Psoas muscle (tissue), 8 donors: ENCODE data around the gene SIT1. TPM values are rescaled to one million over a fixed set of nuclear protein-coding genes. Genes with fewer than 3 reads are reported as not detected.

Experiments used
- ATAC-seq, 4 donors: fragments of 200-7000 bp; cut with Tn5 transposase; one replicate each; pipeline ENCODE4 v1.9.1; 2020; ENCODE audit warnings: moderate library complexity in 3 of 4, mild to moderate bottlenecking in 2 of 4
- DNase-seq, 2 donors: peaks; one replicate each; pipeline ENCODE4 v3.0.0-alpha.2; 2020
- H3K27ac ChIP-seq: fragments of 200-600 bp; one replicate; pipeline ENCODE4 v1.8.0; 2022
- H3K27me3 ChIP-seq, 3 donors: fragments of 200-600 bp in 1 of 3; one replicate each; pipeline versions ENCODE4 v1.6.1 to v1.8.0; 2013 to 2022; ENCODE audit warnings: low read length in 2 of 3, mild to moderate bottlenecking in 2 of 3, moderate library complexity in 1 of 3; ENCODE audit not compliant: insufficient read depth in 3 of 3
- H3K36me3 ChIP-seq, 2 donors: fragments of 200-600 bp in 1 of 2; one replicate each; pipeline versions ENCODE4 v1.6.1 to v1.8.0; 2013 to 2022; ENCODE audit warnings: low read depth in 1 of 2, mild to moderate bottlenecking in 1 of 2, moderate library complexity in 1 of 2; ENCODE audit not compliant: insufficient read depth in 1 of 2
- H3K4me1 ChIP-seq: fragments of 200-600 bp; one replicate; pipeline ENCODE4 v1.8.0; 2022
- H3K4me3 ChIP-seq: fragments of 200-600 bp; one replicate; pipeline ENCODE4 v1.8.0; 2022; ENCODE audit warnings: mild to moderate bottlenecking
- H3K9me3 ChIP-seq: fragments of 200-600 bp; one replicate; pipeline ENCODE4 v1.8.0; 2022
- CTCF ChIP-seq: fragments of 200-600 bp; IDR thresholded peaks from one replicate; pipeline ENCODE4 v1.8.0; 2022; ENCODE audit warnings: antibody characterized with exemption
- WGBS, 3 donors: extraction: QIAGEN DNeasy Blood & Tissue Kit; methylation state at CpG; one replicate each; pipeline versions ENCODE4 v1.1.6 to v1.1.7; 2013; 5-methylcytosine and 5-hydroxymethylcytosine counted together
- intact Hi-C, 2 donors: fragments of 100-400 bp; cut with DNase I; formaldehyde crosslinking; loops; one replicate each; pipeline versions ENCODE4 v1.11.0 to v1.14.2; 2022
- polyA plus RNA-seq, 3 donors: library from polyadenylated mRNA; stranded (reverse); fragments of 200-250 nt; gene quantifications; one replicate each; pipeline ENCODE4 v1.2.3, GENCODE V29; 2013
- total RNA-seq, 4 donors: library from RNA; stranded (reverse); fragmentation: NEBNext Ultra II Directional in 2 of 4; extraction: Animal tissue kit (Norgen Biotek cat#: 25700) in 2 of 4; gene quantifications; one replicate each; pipeline versions ENCODE4 v1.2.1 to v1.2.4, GENCODE V29; 2021 to 2023
- donor health status: healthy with polysubstance abuse.
- donor health status: DM: no; HTN: no; CAD: no; lungs with moderate emphysema.
- donor health status: Bipolar disorder and iron deficiency.
- donor health status: healthy.
- donor health status: DM: yes; HTN: yes; CAD: no.
- donor health status: DM: no; HTN: no; CAD: no.
- donor health status: DM: no; HTN: no; CAD: no.
- donor health status: DM: yes; HTN: yes; CAD: no.

Gene SIT1
- total and polyA plus RNA-seq, 7 donors, result 0.08 to 0.34 (median 0.24) TPM; not detected in 1

GRCh38 chr9:35603986-35604577, 46.6 kb downstream of the SIT1 start:
- peak; percentile 88 to 94 (median 92) for ATAC-seq
- peak; percentile 97 for TF ChIP-seq CTCF
- Histone ChIP-seq H3K4me1 (peaks cover 37% of the 10 kb centered on the region), H3K36me3 (peaks cover 9 to 25% of the 10 kb centered on the region in 2 donors), H3K27me3 (no peaks in the 10 kb centered on the region), H3K27ac (peak overlapping the region; percentile 95), H3K4me3 (peak overlapping the region; percentile 87), H3K9me3 (no peaks in the 10 kb centered on the region)
- intact Hi-C loops, result loop anchor here (5.0 to 10.0 kb wide), 5 partner anchors 37 to 122 kb away; no protein-coding TSS in a partner anchor
- 0 to 1% (median 0%) methylated on average over 41 of the region's 41 CpGs for WGBS, 3 donors
- DNase-seq, result peak; percentile 100

- intact Hi-C loops, result loop anchor here (5.0 to 10.0 kb wide), 5 partner anchors 36 to 121 kb away; no protein-coding TSS in a partner anchor
- ATAC-seq, result peak; percentile 31 to 63 (median 55)
- WGBS, 3 donors, result 1 to 2% (median 1%) methylated on average over 18 of the region's 18 CpGs
- peak; percentile 87 to 90 for DNase-seq
- peak overlapping the region; percentile 95 for H3K27ac ChIP-seq
- no peak for TF ChIP-seq CTCF
- no peaks in the 10 kb centered on the region for H3K9me3 ChIP-seq
- H3K36me3 ChIP-seq, result peaks cover 8 to 20% of the 10 kb centered on the region in 2 donors
- peaks cover 35% of the 10 kb centered on the region for H3K4me1 ChIP-seq
- H3K27me3 ChIP-seq, result no peaks in the 10 kb centered on the region
- H3K4me3 ChIP-seq, result peak overlapping the region; percentile 87
These were observed 47.2 kb downstream of the SIT1 start for GRCh38 chr9:35603506-35603985.

- no peaks in the 10 kb centered on the region for H3K36me3 ChIP-seq
- intact Hi-C loops, result loop anchor here (5.0 to 10.0 kb wide), 5 partner anchors 33 to 118 kb away; no protein-coding TSS in a partner anchor
- no peak overlapping the region for H3K4me3 ChIP-seq
- no peaks in the 10 kb centered on the region for H3K9me3 ChIP-seq
- H3K4me1 ChIP-seq, result peaks cover 23% of the 10 kb centered on the region
- peak; percentile 11 for TF ChIP-seq CTCF
- ATAC-seq (peak in 2 of 4 donors; percentile 7 to 61), DNase-seq (peak; percentile 37 to 80)
- no peaks in the 10 kb centered on the region for H3K27me3 ChIP-seq
- H3K27ac ChIP-seq, result peak overlapping the region; percentile 69
- WGBS, 3 donors, result 37 to 62% (median 38%) methylated on average over 14 of the region's 14 CpGs
These were observed 50.7 kb downstream of the SIT1 start for GRCh38 chr9:35599763-35600604.

Other genes with a start within 250 kb of the SIT1 start
- gene RUSC2, start 160.8 kb downstream of the SIT1 start, total RNA-seq, result 100 to 1,000 TPM in 1 of 4 donors, 10 to 100 TPM in 3; 34.4 to 101 (median 72.1) TPM
- gene RUSC2, start 160.8 kb downstream of the SIT1 start, polyA plus RNA-seq, result 10 to 100 TPM; 37.1 to 53.9 (median 45.7) TPM
- gene TESK1, start 45.7 kb downstream of the SIT1 start, total RNA-seq, result 10 to 100 TPM; 44.4 to 81.0 (median 56.8) TPM
- gene TESK1, start 45.7 kb downstream of the SIT1 start, polyA plus RNA-seq, result 10 to 100 TPM; 59.4 to 73.6 (median 70.7) TPM
- under 1 TPM; 0.57 to 0.71 (median 0.64) TPM for gene CD72, start 32.5 kb downstream of the SIT1 start, total RNA-seq
- 1 to 10 TPM in 1 of 3 donors, under 1 TPM in 2; 0.46 to 1.2 (median 0.68) TPM for gene CD72, start 32.5 kb downstream of the SIT1 start, polyA plus RNA-seq
- gene RMRP, start 7.1 kb upstream of the SIT1 start, total RNA-seq, result over 10,000 TPM in 1 of 4 donors, 1,000 to 10,000 TPM in 3; 3,787 to 10,280 (median 6,744) TPM
- 10 to 100 TPM in 1 of 3 donors, not detected in 2; 26.8 TPM for gene RMRP, start 7.1 kb upstream of the SIT1 start, polyA plus RNA-seq
- 10 to 100 TPM; 15.4 to 39.4 (median 27.5) TPM for gene CCDC107, start 7.4 kb upstream of the SIT1 start, total RNA-seq
- 10 to 100 TPM; 21.5 to 49.4 (median 36.3) TPM for gene CCDC107, start 7.4 kb upstream of the SIT1 start, polyA plus RNA-seq
- gene ARHGEF39, start 14.3 kb upstream of the SIT1 start, total RNA-seq, result under 1 TPM in 3 of 4 donors, not detected in 1; 0.07 to 0.21 (median 0.10) TPM
- gene ARHGEF39, start 14.3 kb upstream of the SIT1 start, polyA plus RNA-seq, result under 1 TPM; 0.20 to 0.79 (median 0.29) TPM
- gene CA9, start 23.0 kb upstream of the SIT1 start, total RNA-seq, result not detected
- under 1 TPM; 0.03 to 0.49 (median 0.05) TPM for gene CA9, start 23.0 kb upstream of the SIT1 start, polyA plus RNA-seq
- gene TPM2, start 39.0 kb upstream of the SIT1 start, total RNA-seq, result over 10,000 TPM in 1 of 4 donors, 1,000 to 10,000 TPM in 3; 6,047 to 11,456 (median 7,939) TPM
- gene TPM2, start 39.0 kb upstream of the SIT1 start, polyA plus RNA-seq, result over 10,000 TPM in 2 of 3 donors, 1,000 to 10,000 TPM in 1; 6,654 to 16,334 (median 13,470) TPM
- gene TLN1, start 81.3 kb upstream of the SIT1 start, total RNA-seq, result 100 to 1,000 TPM; 146 to 212 (median 152) TPM
- 100 to 1,000 TPM in 1 of 3 donors, 10 to 100 TPM in 2; 88.2 to 320 (median 96.5) TPM for gene TLN1, start 81.3 kb upstream of the SIT1 start, polyA plus RNA-seq
- gene CREB3, start 81.7 kb upstream of the SIT1 start, total RNA-seq, result 10 to 100 TPM; 16.1 to 22.4 (median 20.5) TPM
- 10 to 100 TPM; 20.9 to 55.1 (median 27.8) TPM for gene CREB3, start 81.7 kb upstream of the SIT1 start, polyA plus RNA-seq
- gene GBA2, start 98.3 kb upstream of the SIT1 start, total RNA-seq, result 10 to 100 TPM; 36.1 to 83.6 (median 50.1) TPM
- gene GBA2, start 98.3 kb upstream of the SIT1 start, polyA plus RNA-seq, result 100 to 1,000 TPM in 1 of 3 donors, 10 to 100 TPM in 2; 47.0 to 107 (median 47.4) TPM
- gene RGP1, start 98.4 kb upstream of the SIT1 start, total RNA-seq, result 10 to 100 TPM; 32.3 to 51.0 (median 37.4) TPM
- gene RGP1, start 98.4 kb upstream of the SIT1 start, polyA plus RNA-seq, result 10 to 100 TPM; 10.7 to 34.6 (median 24.0) TPM
- not detected for gene MSMP, start 103.3 kb upstream of the SIT1 start, total RNA-seq
- gene MSMP, start 103.3 kb upstream of the SIT1 start, polyA plus RNA-seq, result 1 to 10 TPM in 1 of 3 donors, under 1 TPM in 1, not detected in 1; 0.16 to 1.2 TPM
- 10 to 100 TPM; 14.7 to 28.4 (median 18.3) TPM for gene NPR2, start 140.7 kb upstream of the SIT1 start, total RNA-seq
- 10 to 100 TPM in 1 of 3 donors, 1 to 10 TPM in 2; 8.7 to 27.2 (median 9.2) TPM for gene NPR2, start 140.7 kb upstream of the SIT1 start, polyA plus RNA-seq
- 1 to 10 TPM in 1 of 4 donors, under 1 TPM in 3; 0.39 to 1.3 (median 0.94) TPM for gene SPAG8, start 161.3 kb upstream of the SIT1 start, total RNA-seq
- 1 to 10 TPM in 1 of 3 donors, under 1 TPM in 2; 0.25 to 1.2 (median 0.56) TPM for gene SPAG8, start 161.3 kb upstream of the SIT1 start, polyA plus RNA-seq
- gene HINT2, start 164.1 kb upstream of the SIT1 start, total RNA-seq, result 10 to 100 TPM; 36.5 to 53.9 (median 42.3) TPM
- gene HINT2, start 164.1 kb upstream of the SIT1 start, polyA plus RNA-seq, result 10 to 100 TPM; 43.8 to 64.7 (median 48.1) TPM
- gene FAM221B, start 177.8 kb upstream of the SIT1 start, total RNA-seq, result not detected
- gene FAM221B, start 177.8 kb upstream of the SIT1 start, polyA plus RNA-seq, result not detected
- gene TMEM8B, start 178.3 kb upstream of the SIT1 start, total RNA-seq, result 10 to 100 TPM in 2 of 4 donors, 1 to 10 TPM in 2; 8.9 to 18.5 (median 11.6) TPM
- 1 to 10 TPM; 2.8 to 5.9 (median 3.9) TPM for gene TMEM8B, start 178.3 kb upstream of the SIT1 start, polyA plus RNA-seq
- not detected for gene OR13J1, start 219.5 kb upstream of the SIT1 start, total RNA-seq
- gene OR13J1, start 219.5 kb upstream of the SIT1 start, polyA plus RNA-seq, result not detected